ENCODE results near the gene KIAA1755. TPM values are rescaled to one million over a fixed set of nuclear protein-coding genes. Genes with fewer than 3 reads are reported as not detected.
A peak's percentile ranks its signal among the peaks of the same experiment; 100 is the strongest.

Gene KIAA1755
- total and polyA plus RNA-seq, 9 of the 15 experiments (the other 6 are each of a cell fraction or from before 2014, with no cell fraction given), result not detected

GRCh38 chr20:38216746-38217595 is 43.6 kb downstream of the KIAA1755 start:
- 17% methylated on average over 9 of the region's 24 CpGs for WGBS (ENCODE audit: insufficient coverage, low coverage, missing lambda C conversion rate)
- CTCF ChIA-PET (ENCODE audit: low intra/inter-chr PET ratio), result no interaction called here
- in situ Hi-C loops (cut with MboI), result loop anchor here (10.0 kb wide), 1 partner anchor 322 kb away; no protein-coding TSS in a partner anchor
- H3K79me2 ChIP-seq (ENCODE audit: control insufficient read depth, insufficient read depth, low read length), result no peaks in the 10 kb centered on the region
- TF ChIP-seq BMI1 (IDR thresholded peaks at IDR 0.05; ENCODE audit: low read length), result no peak
- TF ChIP-seq NCOA1 (IDR thresholded peaks at IDR 0.05; ENCODE audit: low read depth), result no peak
- TF ChIP-seq SMARCC2 (IDR thresholded peaks at IDR 0.05; ENCODE audit: low read depth), result no peak
- TF ChIP-seq ASH1L (IDR thresholded peaks at IDR 0.05; ENCODE audit: borderline replicate concordance, low read depth, partially characterized antibody), result no peak
- no peak for TF ChIP-seq MLLT1 (IDR thresholded peaks at IDR 0.05)
- TF ChIP-seq KDM1A (IDR thresholded peaks at IDR 0.05), result no peak
- TF ChIP-seq MBD1 (CRISPR knock-in tag; IDR thresholded peaks at IDR 0.05), result no peak
- TF ChIP-seq E2F1 (CRISPR knock-in tag; IDR thresholded peaks at IDR 0.05), result no peak
- TF ChIP-seq ZSCAN29 (IDR thresholded peaks at IDR 0.05), result no peak
- no peak for TF ChIP-seq FOXK2 (conservative IDR thresholded peaks at IDR 0.05 in 1 of 2, IDR thresholded peaks at IDR 0.05 in 1 of 2; ENCODE audit: low read depth in 2 of 2)
- no peak for TF ChIP-seq ZNF175 (CRISPR knock-in tag; IDR thresholded peaks at IDR 0.05; ENCODE audit: low read depth)
- no peak for TF ChIP-seq CREBBP (IDR thresholded peaks at IDR 0.05; ENCODE audit: low read depth, low read length)
- no peak for TF ChIP-seq GTF2B (IDR thresholded peaks at IDR 0.05; ENCODE audit: extremely low read depth, insufficient read length)
- no peak for TF ChIP-seq ZNF586 (CRISPR knock-in tag; conservative IDR thresholded peaks at IDR 0.05)
- no peak for TF ChIP-seq SMARCB1 (IDR thresholded peaks at IDR 0.05; ENCODE audit: insufficient read length, low read depth)
- TF ChIP-seq PHF8 (IDR thresholded peaks at IDR 0.05; ENCODE audit: borderline replicate concordance, low read length), result no peak
- TF ChIP-seq SOX6 (IDR thresholded peaks at IDR 0.05), result no peak
- no TSS peak for BruUV-seq (replicated peaks)
- no peak for FAIRE-seq
- H3K4me1 ChIP-seq (replicated peaks in 1 of 2; ENCODE audit: control insufficient read depth in 2 of 2, insufficient read depth in 2 of 2, low read length in 2 of 2), result peaks cover 0 to 20% of the 10 kb centered on the region in 2 experiments; a peak in 2 of 5 replicates
- no peaks in the 10 kb centered on the region for H3K9me1 ChIP-seq (ENCODE audit: control insufficient read depth, insufficient read depth, low read length)
- peaks cover 9 to 54% of the 10 kb centered on the region in 2 experiments; a peak in 4 of 5 replicates for H3K27me3 ChIP-seq (ENCODE audit: control insufficient read depth in 2 of 2, insufficient read depth in 2 of 2, low read length in 2 of 2)
- no peaks in the 10 kb centered on the region for H3K36me3 ChIP-seq (ENCODE audit: control insufficient read depth, insufficient read depth, low read length)
- no peak overlapping the region for H2AFZ ChIP-seq (ENCODE audit: low read depth, low read length)
- no peak for DNase-seq (ENCODE audit: extremely low read depth in 1 of 4, low spot score in 3 of 4)
- H3K4me3 ChIP-seq, result no peak overlapping the region
- no peak overlapping the region for H3K27ac ChIP-seq (ENCODE audit: extremely low read depth, low read depth, low read length)
- no peaks in the 10 kb centered on the region; the same call in 1 of the 2 replicates for H4K20me1 ChIP-seq (replicated peaks; ENCODE audit: control insufficient read depth, insufficient read depth, low read length)
- H3K9me3 ChIP-seq (replicated peaks; ENCODE audit: control insufficient read depth, insufficient read depth, low read depth, low read length), result no peaks in the 10 kb centered on the region
- no peak overlapping the region for H3K4me2 ChIP-seq (ENCODE audit: insufficient read depth, low read length)
- 0 out of 4 replicates have a peak overlapping the region, but pooled peaks of 1 of the 2 experiments have one; percentile 21 for H3K9ac ChIP-seq (ENCODE audit: insufficient read depth in 1 of 2, low read depth in 2 of 2, low read length in 2 of 2)
- intact Hi-C loops (cut with micrococcal nuclease), result no loop called here
- ATAC-seq, result no peak
- POLR2A ChIA-PET, result interaction anchor here (0.6 kb wide), 1 partner anchor 853 kb away, joined by 3 read pairs; no protein-coding TSS in a partner anchor

All from K562 (cell line).